PC-3 (cell line): Measurements from ENCODE around the gene SIPA1L3.

Source experiments
- EZH2 ChIP-seq: fragments of 300-600 bp; sonication (generic); IDR thresholded peaks from one replicate; pipeline ENCODE4 v1.6.1; 2017; ENCODE audit warnings: antibody characterized with exemption, mild to moderate bottlenecking, low read length; ENCODE audit not compliant: unreplicated experiment
- EZH2phosphoT487 ChIP-seq: fragments of 300-600 bp; sonication (generic); IDR thresholded peaks from 2 replicates; pipeline ENCODE4 v1.6.1; 2018; ENCODE audit warnings: mild to moderate bottlenecking, antibody characterized with exemption, low read length, borderline replicate concordance
- TF ChIP-seq, protein P1 (sequence below): fragments of 300-600 bp; sonication (generic); conservative IDR thresholded peaks from 2 replicates; pipeline ENCODE4 v1.5.1; 2017; ENCODE audit warnings: antibody characterized with exemption, low read depth, mild to moderate bottlenecking, low read length

DNA sequence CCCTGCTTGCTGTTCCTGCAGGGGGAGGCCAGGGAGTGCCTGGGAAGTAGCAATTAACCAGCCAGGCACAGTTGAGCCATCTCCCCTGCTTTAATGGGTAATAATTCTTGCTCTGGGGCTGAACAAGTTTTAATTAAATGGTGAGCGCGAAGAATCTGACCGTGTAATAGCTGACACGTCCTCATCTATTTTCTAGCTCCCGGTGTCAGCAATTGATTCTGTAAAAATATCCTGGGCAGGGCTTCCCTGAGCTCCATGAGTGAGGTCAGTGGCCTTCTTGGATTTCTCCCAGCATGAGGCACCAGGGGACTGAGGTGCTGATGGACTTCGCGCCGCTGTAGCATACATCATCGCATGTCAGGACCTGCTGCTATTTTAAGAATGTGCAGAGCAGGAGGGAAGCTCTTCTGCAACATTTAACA lies 26.9 kb downstream of the SIPA1L3 start:
- TF ChIP-seq, protein P1, sequence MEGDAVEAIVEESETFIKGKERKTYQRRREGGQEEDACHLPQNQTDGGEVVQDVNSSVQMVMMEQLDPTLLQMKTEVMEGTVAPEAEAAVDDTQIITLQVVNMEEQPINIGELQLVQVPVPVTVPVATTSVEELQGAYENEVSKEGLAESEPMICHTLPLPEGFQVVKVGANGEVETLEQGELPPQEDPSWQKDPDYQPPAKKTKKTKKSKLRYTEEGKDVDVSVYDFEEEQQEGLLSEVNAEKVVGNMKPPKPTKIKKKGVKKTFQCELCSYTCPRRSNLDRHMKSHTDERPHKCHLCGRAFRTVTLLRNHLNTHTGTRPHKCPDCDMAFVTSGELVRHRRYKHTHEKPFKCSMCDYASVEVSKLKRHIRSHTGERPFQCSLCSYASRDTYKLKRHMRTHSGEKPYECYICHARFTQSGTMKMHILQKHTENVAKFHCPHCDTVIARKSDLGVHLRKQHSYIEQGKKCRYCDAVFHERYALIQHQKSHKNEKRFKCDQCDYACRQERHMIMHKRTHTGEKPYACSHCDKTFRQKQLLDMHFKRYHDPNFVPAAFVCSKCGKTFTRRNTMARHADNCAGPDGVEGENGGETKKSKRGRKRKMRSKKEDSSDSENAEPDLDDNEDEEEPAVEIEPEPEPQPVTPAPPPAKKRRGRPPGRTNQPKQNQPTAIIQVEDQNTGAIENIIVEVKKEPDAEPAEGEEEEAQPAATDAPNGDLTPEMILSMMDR: no peak
- TF ChIP-seq EZH2phosphoT487 (no peak), EZH2 (no peak)
